T47D (cell line): Measurements from ENCODE around the gene EFNA1.

ENCODE experiments used
- DNase-seq, 2 experiments: peaks; one replicate each; pipeline versions ENCODE4 v3.0.0 to v3.0.0-alpha.2; 2011 to 2012; ENCODE audit warnings: low read depth in 1 of 2, low spot score in 1 of 2
- JUND ChIP-seq: IDR thresholded peaks from 2 replicates; pipeline ENCODE4 v1.6.1; 2012; ENCODE audit warnings: low read depth
- in situ Hi-C: cut with HindIII; loops from 2 replicates; pipeline ENCODE4 v1.10.0; 2016; ENCODE audit warnings: low sequenced_read_pairs, low pct_unique_long_range_greater_than_20kb

The EFNA1 gene

GRCh38 chr1:155084722-155085503 is 42.8 kb upstream of the EFNA1 start:
- TF ChIP-seq JUND, result no peak
- in situ Hi-C loops, result no loop called here
- DNase-seq, result peak; percentile 94 to 97

- peak; percentile 66 to 90 for DNase-seq
- no peak for TF ChIP-seq JUND
- in situ Hi-C loops, result no loop called here
These were observed 42.1 kb upstream of the EFNA1 start for GRCh38 chr1:155085504-155086127.

GRCh38 chr1:155086128-155086741 is 41.4 kb upstream of the EFNA1 start:
- in situ Hi-C loops, result no loop called here
- DNase-seq, result peak; percentile 54 to 69
- no peak for TF ChIP-seq JUND

- TF ChIP-seq JUND, result no peak
- DNase-seq, result no peak
- in situ Hi-C loops, result no loop called here
These were observed 40.7 kb upstream of the EFNA1 start for GRCh38 chr1:155086856-155087535.

- peak; percentile 46 to 81 for DNase-seq
- in situ Hi-C loops, result no loop called here
- TF ChIP-seq JUND, result no peak
These were observed 36.3 kb upstream of the EFNA1 start for GRCh38 chr1:155091071-155092051.

- in situ Hi-C loops, result no loop called here
- DNase-seq, result no peak
These were observed 35.5 kb upstream of the EFNA1 start for GRCh38 chr1:155092131-155092530.

GRCh38 chr1:155092641-155093040 is 35.0 kb upstream of the EFNA1 start:
- no peak for TF ChIP-seq JUND
- DNase-seq, result no peak
- in situ Hi-C loops, result no loop called here

More at GRCh38 chr1:155092131-155092530, 35.5 kb upstream of the EFNA1 start:
- TF ChIP-seq JUND, result no peak

GRCh38 chr1:155093911-155094621 is 33.6 kb upstream of the EFNA1 start:
- in situ Hi-C loops, result no loop called here
- no peak for TF ChIP-seq JUND
- peak in 1 of 2 experiments; percentile 77 for DNase-seq

- TF ChIP-seq JUND, result no peak
- in situ Hi-C loops, result no loop called here
- no peak for DNase-seq
These were observed 33.1 kb upstream of the EFNA1 start for GRCh38 chr1:155094622-155094948.

- TF ChIP-seq JUND, result no peak
- no peak for DNase-seq
- in situ Hi-C loops, result no loop called here
These were observed 28.3 kb upstream of the EFNA1 start for GRCh38 chr1:155099331-155099730.

- in situ Hi-C loops, result no loop called here
- TF ChIP-seq JUND, result no peak
- DNase-seq, result no peak
These were observed 24.4 kb upstream of the EFNA1 start for GRCh38 chr1:155103325-155103724.
